OCI-M2 (cell line): Measurements from ENCODE around the gene CRMP1.
"Not testable (repeated sequence)": the region's sequence is repeated elsewhere in the genome, so short reads cannot be mapped to it uniquely, and the experiment has no call there.

Experiments
- DNase-seq: peaks from one replicate; lab custom pipeline; 2025; ENCODE audit not compliant: unreplicated experiment; lab: John Stamatoyannopoulos, UW

Gene CRMP1

DNA sequence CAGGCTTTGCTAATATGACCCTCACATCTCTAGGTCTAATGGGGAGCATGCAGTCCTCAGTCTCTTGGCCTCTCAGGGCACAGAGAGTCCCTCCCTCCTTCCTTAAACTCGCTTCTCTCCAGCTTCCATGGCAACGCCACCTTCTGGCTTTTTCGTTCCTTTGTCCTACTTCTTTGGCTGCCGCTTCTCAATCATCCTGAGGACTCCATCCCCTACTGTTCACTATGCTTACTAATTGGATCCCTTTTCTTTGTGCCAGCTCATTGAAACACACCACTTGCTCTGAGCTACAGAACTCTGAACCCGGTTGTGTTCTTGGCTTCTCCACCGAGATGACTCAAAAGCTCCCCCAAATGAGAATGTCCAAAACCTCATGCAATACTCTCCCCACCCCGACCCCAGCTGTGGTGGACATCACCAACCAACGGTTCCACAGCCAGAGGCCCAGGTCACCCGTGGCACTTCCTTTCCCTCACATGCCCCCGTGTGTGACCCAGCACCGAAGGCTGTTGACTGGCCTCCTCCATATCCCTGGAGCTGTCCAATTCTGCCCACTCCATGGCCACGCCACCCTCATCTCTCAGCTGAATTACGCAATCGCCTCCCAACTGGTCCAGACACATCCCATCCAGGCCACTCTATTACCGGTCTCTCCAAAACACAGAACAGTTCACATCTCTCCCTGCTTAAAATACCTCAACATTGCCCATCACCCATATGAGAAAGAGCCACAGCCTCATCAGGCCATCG is 34.7 kb downstream of the CRMP1 start:
- DNase-seq, result no peak

GRCh38 chr4:5857199-5857598 is 35.7 kb downstream of the CRMP1 start:
- no peak for DNase-seq

DNA sequence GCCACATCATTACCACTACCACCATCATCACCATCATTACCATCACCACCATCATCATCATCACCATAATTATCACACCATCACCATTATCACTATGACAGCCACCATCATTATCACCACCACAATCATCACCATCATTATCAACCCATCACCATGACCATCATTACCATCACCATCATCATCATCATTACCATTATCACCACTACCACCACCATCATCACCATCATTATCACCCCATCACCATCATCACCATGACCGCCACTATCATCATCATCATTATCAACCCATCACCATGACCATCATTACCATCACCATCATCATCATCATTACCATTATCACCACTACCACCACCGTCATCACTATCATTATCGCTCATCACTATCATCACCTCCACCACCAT is 36.5 kb downstream of the CRMP1 start:
- not testable (repeated sequence) for DNase-seq

DNA sequence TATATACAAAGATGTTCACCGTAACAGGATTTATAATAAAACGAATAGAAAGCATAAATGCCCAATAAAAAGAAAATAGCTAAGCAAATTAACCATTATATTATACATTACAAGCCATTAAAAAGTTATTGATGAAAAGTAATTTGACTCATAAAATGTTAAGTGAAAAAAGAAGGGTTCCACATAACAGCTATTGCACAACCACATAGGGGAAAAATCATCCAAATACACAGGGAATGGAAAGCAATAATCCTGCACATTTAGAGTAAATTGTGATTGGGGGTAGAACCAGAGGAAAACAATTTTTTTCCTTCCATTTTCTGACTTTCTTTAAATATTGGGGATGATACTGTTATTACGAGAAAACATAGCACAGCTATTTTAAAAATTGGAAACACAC is 38.0 kb downstream of the CRMP1 start:
- no peak for DNase-seq

- no peak for DNase-seq
These were observed 40.2 kb downstream of the CRMP1 start for GRCh38 chr4:5852523-5853202.

GRCh38 chr4:5851637-5852301 is 41.1 kb downstream of the CRMP1 start:
- no peak for DNase-seq

DNA sequence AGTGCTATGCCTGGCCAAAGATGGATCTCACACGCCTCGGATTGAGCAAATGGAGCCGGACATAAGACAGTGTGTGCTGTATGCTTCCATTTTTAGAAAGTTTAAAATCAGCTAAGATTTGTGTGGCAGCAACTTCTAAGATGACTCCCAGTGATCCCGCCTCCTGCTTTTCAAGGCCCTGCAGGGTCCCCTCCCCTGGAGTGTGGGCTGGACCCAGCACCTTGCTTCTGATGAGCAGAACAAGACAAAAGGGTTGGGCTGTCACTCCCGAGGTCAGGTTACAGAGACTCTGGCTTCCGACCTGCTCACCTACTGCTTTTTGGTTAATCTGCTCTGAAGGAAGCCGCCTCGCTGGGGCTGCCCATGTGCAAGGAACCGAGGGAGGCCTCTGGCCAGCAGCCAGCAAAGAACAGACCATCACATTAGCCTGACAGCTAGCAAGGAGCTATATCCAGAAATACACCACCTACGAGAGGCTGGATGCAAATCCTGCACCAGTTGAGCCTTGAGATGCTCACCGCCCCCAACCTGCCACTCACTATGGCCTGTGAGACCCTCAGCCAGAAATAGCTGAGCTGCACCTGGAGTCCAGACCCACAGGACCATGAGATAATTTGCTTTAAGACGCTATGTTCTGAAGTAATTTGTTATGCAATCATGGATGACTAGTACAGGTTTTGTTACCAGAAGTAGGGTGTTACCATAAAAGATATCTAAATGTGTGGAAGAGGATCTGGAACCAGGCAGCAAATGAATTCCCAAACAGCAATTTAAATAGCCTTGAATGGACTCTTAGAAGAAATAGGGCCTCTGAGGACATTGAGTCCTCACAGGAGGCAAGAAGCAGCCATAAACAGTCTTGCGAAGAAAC is 47.6 kb downstream of the CRMP1 start:
- no peak for DNase-seq

DNA sequence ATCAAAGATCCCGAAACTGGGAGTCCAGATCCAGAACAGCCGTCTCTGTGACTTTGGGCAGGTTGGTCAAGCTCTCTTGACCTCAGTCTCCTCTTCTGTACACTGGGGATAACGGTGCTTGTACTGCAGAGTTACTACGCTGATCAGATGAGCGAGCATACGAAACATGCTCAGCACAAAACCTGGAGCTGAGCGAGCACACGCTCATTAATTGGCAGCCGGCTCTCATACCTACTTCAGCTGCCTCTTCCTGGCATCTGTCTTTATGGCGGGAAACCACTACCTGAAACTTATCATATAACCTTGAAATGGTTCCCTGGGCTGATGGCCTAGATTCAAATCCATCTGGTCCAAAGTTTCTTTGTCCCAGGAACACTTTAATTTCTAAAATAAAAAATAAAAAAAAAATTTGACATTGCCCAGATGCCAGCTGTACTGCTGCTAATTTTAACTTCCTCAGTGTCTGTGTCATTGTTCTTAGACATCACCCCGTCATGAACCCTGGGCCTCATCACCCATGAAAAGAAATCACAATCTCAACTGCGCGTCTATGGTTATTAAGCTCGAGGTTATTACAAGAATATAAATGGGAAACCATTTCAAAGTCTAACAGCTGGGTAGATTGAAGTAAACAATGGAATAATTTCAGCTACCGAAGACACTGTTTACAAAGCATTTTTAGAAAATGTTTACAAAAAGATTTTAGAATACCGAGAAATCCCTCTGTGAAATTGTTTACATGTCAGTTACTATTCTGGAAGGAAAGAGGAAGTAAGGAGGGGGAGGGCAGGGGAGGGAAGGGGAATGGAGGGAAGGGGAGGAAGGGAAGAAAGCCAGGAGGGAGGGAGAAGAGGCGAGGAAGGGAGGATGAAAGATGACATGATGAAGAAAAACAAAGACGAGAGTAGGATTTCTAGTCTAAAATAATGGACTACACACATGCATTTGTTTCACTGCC is 49.0 kb downstream of the CRMP1 start:
- DNase-seq, result no peak

DNA sequence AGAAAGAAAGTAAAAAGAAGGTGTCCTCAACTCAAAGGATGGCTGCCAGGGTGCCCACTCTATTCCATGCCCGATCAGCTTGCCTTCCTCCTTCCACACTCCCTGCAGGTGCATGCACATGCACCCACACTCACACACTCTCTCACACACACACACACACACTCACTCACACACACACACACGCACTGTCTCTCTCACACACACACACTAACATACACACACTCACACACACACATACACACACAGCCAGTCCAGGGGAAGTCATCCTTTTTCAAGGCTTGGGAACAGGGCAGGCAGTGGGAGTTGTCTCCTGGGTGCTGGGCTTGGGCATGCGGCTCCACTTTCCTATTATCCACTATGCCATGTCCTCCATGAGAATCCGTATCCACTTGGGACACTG is 50.4 kb downstream of the CRMP1 start:
- no peak for DNase-seq

GRCh38 chr4:5839751-5840674 is 52.9 kb downstream of the CRMP1 start:
- DNase-seq, result no peak

GRCh38 chr4:5839332-5839731 is 53.6 kb downstream of the CRMP1 start:
- no peak for DNase-seq

GRCh38 chr4:5837483-5837882 is 55.4 kb downstream of the CRMP1 start:
- DNase-seq, result not testable (repeated sequence)

- DNase-seq, result no peak
These were observed 55.9 kb downstream of the CRMP1 start for GRCh38 chr4:5836943-5837342.

- DNase-seq, result no peak
These were observed 64.9 kb downstream of the CRMP1 start for GRCh38 chr4:5828005-5828391.

- DNase-seq, result no peak
These were observed 65.5 kb downstream of the CRMP1 start for GRCh38 chr4:5827108-5828004.

GRCh38 chr4:5826437-5827107 is 66.3 kb downstream of the CRMP1 start:
- DNase-seq, result no peak

GRCh38 chr4:5825321-5826041 is 67.4 kb downstream of the CRMP1 start:
- no peak for DNase-seq
